SK-N-SH (cell line): ENCODE measurements around the gene TMCC2. TPM values are rescaled to one million over a fixed set of nuclear protein-coding genes. Genes with fewer than 3 reads are reported as not detected.

Source experiments
- CTCF ChIA-PET: fragments of 300-600, 350-600 bp; formaldehyde crosslinking; extraction: SDS; loops from one replicate; lab custom pipeline; 2021; lab: Yijun Ruan, JAX
- POLR2A ChIA-PET: fragments of 350-600 bp; sonication (Branson Sonifier 250); formaldehyde crosslinking; extraction: SDS; loops from one replicate; lab custom pipeline; 2020; ENCODE audit warnings: antibody characterized with exemption, inconsistent platforms; lab: Yijun Ruan, JAX
- DNase-seq: peaks from one replicate; pipeline ENCODE4 v3.0.0; 2012
- H2AFZ ChIP-seq: fragments of 200-600 bp; sonication (generic); 2 replicates; pipeline ENCODE4 v1.8.1; 2016; ENCODE audit warnings: antibody characterized with exemption, mild to moderate bottlenecking, low read depth
- H3F3A ChIP-seq: fragments of 200-600 bp; sonication (generic); replicated peaks from 2 replicates; pipeline ENCODE3; 2016; ENCODE audit warnings: antibody characterized with exemption, mild to moderate bottlenecking; ENCODE audit not compliant: insufficient read depth
- H3K27ac ChIP-seq, 2 experiments: fragments of 200-500 bp in 1 of 2; fragments of 200-600 bp in 1 of 2; sonication (Bioruptor generic) in 1 of 2; sonication (generic), shearing (Covaris generic) in 1 of 2; 2 replicates each; pipeline versions ENCODE4 v1.5.1 to v1.6.1; 2014 to 2016; ENCODE audit warnings: low read depth in 2 of 2, inconsistent platforms in 1 of 2, low read length in 1 of 2, mild to moderate bottlenecking in 1 of 2, mixed read lengths in 1 of 2
- H3K27me3 ChIP-seq: fragments of 200-600 bp; sonication (generic), shearing (Covaris generic); 2 replicates; pipeline ENCODE4 v1.6.1; 2016; ENCODE audit warnings: mixed run types; ENCODE audit not compliant: insufficient read depth
- H3K36me3 ChIP-seq, 2 experiments: fragments of 200-500 bp in 1 of 2; fragments of 200-600 bp in 1 of 2; sonication (Bioruptor generic) in 1 of 2; sonication (generic) in 1 of 2; replicated peaks in 1 of 2; 2 replicates each; pipeline versions ENCODE3 to v1.5.1; 2014 to 2016; ENCODE audit warnings: low read length in 1 of 2, mild to moderate bottlenecking in 1 of 2; ENCODE audit not compliant: insufficient read depth in 2 of 2, control insufficient read depth in 1 of 2
- H3K4me1 ChIP-seq, 2 experiments: fragments of 200-500 bp in 1 of 2; fragments of 200-600 bp in 1 of 2; sonication (Bioruptor generic) in 1 of 2; sonication (generic), shearing (Covaris generic) in 1 of 2; 2 replicates each; pipeline versions ENCODE4 v1.5.1 to v1.6.1; 2014 to 2016; ENCODE audit warnings: low read depth in 1 of 2, low read length in 1 of 2, mixed run types in 1 of 2; ENCODE audit not compliant: insufficient read depth in 2 of 2, control insufficient read depth in 1 of 2
- H3K4me2 ChIP-seq: fragments of 200-600 bp; sonication (generic), shearing (Covaris generic); 2 replicates; pipeline ENCODE4 v1.6.1; 2017; ENCODE audit warnings: mixed run types
- H3K4me3 ChIP-seq, 2 experiments: fragments of 200-500 bp in 1 of 2; fragments of 200-600 bp in 1 of 2; sonication (Bioruptor generic) in 1 of 2; sonication (generic), shearing (Covaris generic) in 1 of 2; 2 replicates each; pipeline versions ENCODE4 v1.5.1 to v1.8.1; 2014 to 2016; ENCODE audit warnings: low read depth in 2 of 2, inconsistent platforms in 1 of 2, low read length in 1 of 2, mild to moderate bottlenecking in 1 of 2, mixed read lengths in 1 of 2, moderate library complexity in 1 of 2
- H3K79me2 ChIP-seq: fragments of 200-600 bp; sonication (generic); 2 replicates; pipeline ENCODE4 v1.8.1; 2017; ENCODE audit warnings: mild to moderate bottlenecking; ENCODE audit not compliant: insufficient read depth
- H3K9ac ChIP-seq: fragments of 200-600 bp; sonication (generic); 2 replicates; pipeline ENCODE4 v1.6.1; 2017; ENCODE audit warnings: mixed run types
- H3K9me2 ChIP-seq: fragments of 200-600 bp; sonication (generic); 2 replicates; pipeline ENCODE4 v1.6.1; 2017; ENCODE audit warnings: mixed run types
- H3K9me3 ChIP-seq: fragments of 200-600 bp; sonication (generic); 2 replicates; pipeline ENCODE4 v1.6.1; 2017; ENCODE audit warnings: mixed run types, mild to moderate bottlenecking, moderate library complexity
- H4K20me1 ChIP-seq: fragments of 200-600 bp; sonication (generic); 2 replicates; pipeline ENCODE4 v1.6.1; 2017; ENCODE audit warnings: mild to moderate bottlenecking, mixed run types; ENCODE audit not compliant: insufficient read depth
- EP300 ChIP-seq, 2 experiments: IDR thresholded peaks; 2 replicates each; pipeline versions ENCODE4 v1.4.0 to v1.6.1; 2012; ENCODE audit warnings: borderline replicate concordance in 1 of 2, low read depth in 1 of 2, low read length in 1 of 2
- EZH2phosphoT487 ChIP-seq: fragments of 200-600 bp; sonication (generic); IDR thresholded peaks from 2 replicates; pipeline ENCODE4 v1.6.1; 2017; ENCODE audit warnings: low read depth, mixed run types, mild to moderate bottlenecking, antibody characterized with exemption, moderate library complexity, borderline replicate concordance
- FOSL2 ChIP-seq: IDR thresholded peaks from 2 replicates; pipeline ENCODE4 v1.4.0; 2012; ENCODE audit warnings: low read depth, mild to moderate bottlenecking, moderate library complexity, borderline replicate concordance
- GABPA ChIP-seq: IDR thresholded peaks from 2 replicates; pipeline ENCODE4 v1.4.0; 2012; ENCODE audit warnings: low read depth, mild to moderate bottlenecking
- JUND ChIP-seq: IDR thresholded peaks from 2 replicates; pipeline ENCODE4 v1.4.0; 2012
- MAX ChIP-seq: IDR thresholded peaks from 2 replicates; pipeline ENCODE4 v1.4.0; 2012; ENCODE audit warnings: low read depth
- MXI1 ChIP-seq: IDR thresholded peaks from 2 replicates; pipeline ENCODE4 v1.6.1; 2012; ENCODE audit warnings: mild to moderate bottlenecking, low read depth, low read length, improper control_type of control experiment
- NFIC ChIP-seq: IDR thresholded peaks from 2 replicates; pipeline ENCODE4 v1.4.0; 2012; ENCODE audit warnings: borderline replicate concordance
- NRF1 ChIP-seq: IDR thresholded peaks from 2 replicates; pipeline ENCODE4 v1.6.1; 2012; ENCODE audit warnings: low read depth, mild to moderate bottlenecking, low read length
- PBX3 ChIP-seq: IDR thresholded peaks from 2 replicates; pipeline ENCODE4; 2012
- POLR2AphosphoS5 ChIP-seq: IDR thresholded peaks from 2 replicates; pipeline ENCODE4 v1.6.1; 2012; ENCODE audit warnings: low read depth, low read length
- RAD21 ChIP-seq: IDR thresholded peaks from 2 replicates; pipeline ENCODE4 v1.6.1; 2012; ENCODE audit warnings: mild to moderate bottlenecking, low read length
- REST ChIP-seq: IDR thresholded peaks from 2 replicates; pipeline ENCODE4 v1.6.1; 2012; ENCODE audit warnings: mild to moderate bottlenecking, low read depth, low read length, moderate library complexity
- RXRA ChIP-seq: IDR thresholded peaks from 2 replicates; pipeline ENCODE4 v1.4.0; 2012; ENCODE audit warnings: low read depth, mild to moderate bottlenecking, borderline replicate concordance
- SIN3A ChIP-seq: IDR thresholded peaks from 2 replicates; pipeline ENCODE4 v1.6.1; 2012; ENCODE audit warnings: low read depth, mild to moderate bottlenecking, low read length, moderate library complexity, borderline replicate concordance
- TAF1 ChIP-seq: IDR thresholded peaks from 2 replicates; pipeline ENCODE4 v1.6.1; 2012; ENCODE audit warnings: low read depth, mild to moderate bottlenecking, low read length, moderate library complexity, borderline replicate concordance
- TCF12 ChIP-seq: IDR thresholded peaks from 2 replicates; pipeline ENCODE4 v1.4.0; 2012
- TEAD4 ChIP-seq: IDR thresholded peaks from 2 replicates; pipeline ENCODE4 v1.4.0; 2012; ENCODE audit warnings: mild to moderate bottlenecking, borderline replicate concordance; ENCODE audit not compliant: insufficient read depth
- USF1 ChIP-seq: IDR thresholded peaks from 2 replicates; pipeline ENCODE4 v1.4.0; 2012; ENCODE audit warnings: low read depth, borderline replicate concordance
- YY1 ChIP-seq: IDR thresholded peaks from 2 replicates; pipeline ENCODE4 v1.4.0; 2012; ENCODE audit warnings: low read depth, mild to moderate bottlenecking
- WGBS: methylation state at CpG from one replicate; pipeline ENCODE4 v1.1.6; 2017; ENCODE audit warnings: low lambda C conversion rate; 5-methylcytosine and 5-hydroxymethylcytosine counted together
- polyA plus RNA-seq, 3 experiments: library from polyadenylated mRNA; depleted of rRNA; stranded (reverse); fragments of >200 nt; gene quantifications; 2 replicates each; pipeline ENCODE4 v1.2.3, GENCODE V29; 2012

The TMCC2 gene
- polyA plus RNA-seq, 1 of the 3 experiments (the other 2 are of a cell fraction), result 6.0 TPM

- peaks cover 17% of the 10 kb centered on the region for H3F3A ChIP-seq
- peaks cover 8 to 33% of the 10 kb centered on the region in 2 experiments; a peak in 3 of 4 replicates for H3K4me1 ChIP-seq
- H3K79me2 ChIP-seq, result no peaks in the 10 kb centered on the region
- ChIA-PET CTCF (interaction anchor here (1.5 to 38.3 kb wide), 3 partner anchors 9 to 30 kb away, joined by 3 to 1368 read pairs (median 86); partner anchors contain the start of gene NUAK2), POLR2A (interaction anchor here (0.6 kb wide), 1 partner anchor 91 kb away, joined by 4 read pairs; no protein-coding TSS in a partner anchor)
- H3K36me3 ChIP-seq, result no peaks in the 10 kb centered on the region
- no peaks in the 10 kb centered on the region for H3K9me2 ChIP-seq
- WGBS, result 0% methylated on average over 2 of the region's 7 CpGs
- H3K27me3 ChIP-seq, result no peaks in the 10 kb centered on the region
- H3K27ac ChIP-seq, result peak overlapping the region; percentile 66 to 82
- H3K9me3 ChIP-seq, result no peaks in the 10 kb centered on the region
- H2AFZ ChIP-seq, result peak overlapping the region; percentile 66; the same call in 1 of the 2 replicates
- H3K4me3 ChIP-seq, result no peak overlapping the region
- TF ChIP-seq EP300 (IDR thresholded peaks at IDR 0.05; ENCODE audit: borderline replicate concordance in 1 of 2, low read depth in 1 of 2, low read length in 1 of 2) (peak in 1 of 2 experiments; percentile 77; a peak in 1 of 4 replicates), RAD21 (no peak), TCF12 (peak; percentile 93), YY1 (peak; percentile 81), NRF1 (no peak), SIN3A (peak; percentile 89), TAF1 (peak; percentile 45; the same call in 1 of the 2 replicates), TEAD4 (peak; percentile 77), JUND (peak; percentile 93), PBX3 (peak; percentile 76), NFIC (peak; percentile 68), USF1 (no peak), EZH2phosphoT487 (no peak), REST (no peak), POLR2AphosphoS5 (peak; percentile 66), MXI1 (no peak), RXRA (peak; percentile 45; the same call in 1 of the 2 replicates), FOSL2 (peak; percentile 97), MAX (peak; percentile 88), GABPA (no peak)
- TF ChIP-seq, all 33 proteins: peak for 13
- Histone ChIP-seq H3K9ac (peak overlapping the region; percentile 57), H3K4me2 (peak overlapping the region; percentile 44), H4K20me1 (no peaks in the 10 kb centered on the region)
- peak; percentile 56 for DNase-seq
Measured at GRCh38 chr1:205284420-205285144, 56.8 kb downstream of the TMCC2 start.
